ENCODE data around the gene RPS6KA5. TPM values are rescaled to one million over a fixed set of nuclear protein-coding genes. Genes with fewer than 3 reads are reported as not detected.

RPS6KA5 gene
- total RNA-seq, 1 donor from 2014 or later, result 12.8 TPM

GRCh38 chr14:90797919-90798318 lies 262.5 kb downstream of the RPS6KA5 start:
- TF ChIP-seq, protein P1, sequence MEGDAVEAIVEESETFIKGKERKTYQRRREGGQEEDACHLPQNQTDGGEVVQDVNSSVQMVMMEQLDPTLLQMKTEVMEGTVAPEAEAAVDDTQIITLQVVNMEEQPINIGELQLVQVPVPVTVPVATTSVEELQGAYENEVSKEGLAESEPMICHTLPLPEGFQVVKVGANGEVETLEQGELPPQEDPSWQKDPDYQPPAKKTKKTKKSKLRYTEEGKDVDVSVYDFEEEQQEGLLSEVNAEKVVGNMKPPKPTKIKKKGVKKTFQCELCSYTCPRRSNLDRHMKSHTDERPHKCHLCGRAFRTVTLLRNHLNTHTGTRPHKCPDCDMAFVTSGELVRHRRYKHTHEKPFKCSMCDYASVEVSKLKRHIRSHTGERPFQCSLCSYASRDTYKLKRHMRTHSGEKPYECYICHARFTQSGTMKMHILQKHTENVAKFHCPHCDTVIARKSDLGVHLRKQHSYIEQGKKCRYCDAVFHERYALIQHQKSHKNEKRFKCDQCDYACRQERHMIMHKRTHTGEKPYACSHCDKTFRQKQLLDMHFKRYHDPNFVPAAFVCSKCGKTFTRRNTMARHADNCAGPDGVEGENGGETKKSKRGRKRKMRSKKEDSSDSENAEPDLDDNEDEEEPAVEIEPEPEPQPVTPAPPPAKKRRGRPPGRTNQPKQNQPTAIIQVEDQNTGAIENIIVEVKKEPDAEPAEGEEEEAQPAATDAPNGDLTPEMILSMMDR (IDR thresholded peaks at IDR 0.05; ENCODE audit: unreplicated experiment), result no peak
- Mint-ChIP-seq H3K9me3 (no peaks in the 10 kb centered on the region), H3K36me3 (peaks cover 10% of the 10 kb centered on the region), H3K27me3 (ENCODE audit: low read depth) (no peaks in the 10 kb centered on the region), H3K4me1 (no peaks in the 10 kb centered on the region), H3K4me3 (no peak overlapping the region), H3K27ac (no peak overlapping the region)
- DNase-seq (ENCODE audit: low spot score in 2 of 2, unreplicated experiment in 2 of 2), result no peak

Other genes starting within 250 kb of the RPS6KA5 start
- 46.0 to 56.5 TPM (median 48.9 TPM) in 3 replicates for gene TTC7B, start 244.2 kb downstream of the RPS6KA5 start, total RNA-seq
- 59.2 to 64.1 TPM (median 62.8 TPM) in 3 replicates for gene DGLUCY, start 53.4 kb upstream of the RPS6KA5 start, total RNA-seq
- gene GPR68, start 184.1 kb upstream of the RPS6KA5 start, total RNA-seq, result 0.79 to 1.2 TPM (median 1.1 TPM) in 3 replicates